Endometrial microvascular endothelial cells (primary cell): Measurements from ENCODE around the gene NDUFV3. TPM values are rescaled to one million over a fixed set of nuclear protein-coding genes. Genes with fewer than 3 reads are reported as not detected.
"Not testable (repeated sequence)": the region's sequence is repeated elsewhere in the genome, so short reads cannot be mapped to it uniquely, and the experiment has no call there.

Source experiments
- in situ Hi-C: cut with HindIII; loops from 2 replicates; pipeline ENCODE4 v1.10.0; 2017; ENCODE audit warnings: low sequenced_read_pairs, low pct_unique_long_range_greater_than_20kb; ENCODE audit errors: inconsistent ontology term
- total RNA-seq: library from RNA; depleted of rRNA; stranded (reverse); fragments of >200 nt; gene quantifications from one replicate; pipeline ENCODE4 v1.2.3, GENCODE V29; 2015; ENCODE audit errors: inconsistent ontology term

Gene NDUFV3
- total RNA-seq, 1 donor from 2014 or later: 62.9 TPM

DNA sequence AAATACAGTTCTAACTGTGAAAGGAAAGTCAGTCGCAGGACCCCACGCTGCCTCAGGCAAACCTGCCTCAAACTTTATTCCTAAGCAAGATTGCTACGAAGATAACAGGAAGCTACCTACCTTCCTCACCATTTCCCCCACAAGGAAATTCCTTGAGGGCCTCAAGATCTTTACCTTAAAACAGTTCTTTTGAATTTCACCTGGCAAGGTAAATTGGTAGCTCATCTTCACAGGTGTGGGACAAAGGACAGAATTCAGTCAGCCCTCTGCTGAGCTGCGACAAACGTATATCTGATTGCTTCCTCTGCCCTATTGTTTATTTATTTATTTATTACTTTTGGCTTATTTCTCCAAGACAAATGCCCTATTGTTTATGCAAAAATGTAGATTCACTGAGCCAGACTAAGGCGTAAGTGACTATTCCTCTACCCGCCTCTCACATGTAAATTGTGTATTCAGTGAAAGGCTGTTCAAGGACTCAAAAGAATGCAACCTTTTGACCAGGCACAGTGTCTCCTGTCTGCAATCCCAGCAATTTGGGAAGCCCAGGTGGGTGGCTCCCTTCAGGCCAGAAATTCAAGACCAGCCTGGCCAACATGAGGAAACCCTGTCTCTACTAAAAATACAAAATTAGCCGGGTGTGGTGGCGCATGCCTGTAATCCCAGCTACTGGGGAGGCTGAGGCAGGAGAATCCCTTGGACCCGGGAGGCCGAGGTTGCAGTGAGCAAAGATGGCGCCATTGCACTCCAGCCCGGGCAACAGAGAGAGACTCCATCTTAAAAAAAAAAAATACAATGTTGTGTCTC lies 63.9 kb downstream of the NDUFV3 start:
- in situ Hi-C loops: no loop called here

- in situ Hi-C loops: not testable (repeated sequence)
Measured at GRCh38 chr21:42958122-42958521, 65.0 kb downstream of the NDUFV3 start.

GRCh38 chr21:42959728-42960127 lies 66.6 kb downstream of the NDUFV3 start:
- in situ Hi-C loops: no loop called here

DNA sequence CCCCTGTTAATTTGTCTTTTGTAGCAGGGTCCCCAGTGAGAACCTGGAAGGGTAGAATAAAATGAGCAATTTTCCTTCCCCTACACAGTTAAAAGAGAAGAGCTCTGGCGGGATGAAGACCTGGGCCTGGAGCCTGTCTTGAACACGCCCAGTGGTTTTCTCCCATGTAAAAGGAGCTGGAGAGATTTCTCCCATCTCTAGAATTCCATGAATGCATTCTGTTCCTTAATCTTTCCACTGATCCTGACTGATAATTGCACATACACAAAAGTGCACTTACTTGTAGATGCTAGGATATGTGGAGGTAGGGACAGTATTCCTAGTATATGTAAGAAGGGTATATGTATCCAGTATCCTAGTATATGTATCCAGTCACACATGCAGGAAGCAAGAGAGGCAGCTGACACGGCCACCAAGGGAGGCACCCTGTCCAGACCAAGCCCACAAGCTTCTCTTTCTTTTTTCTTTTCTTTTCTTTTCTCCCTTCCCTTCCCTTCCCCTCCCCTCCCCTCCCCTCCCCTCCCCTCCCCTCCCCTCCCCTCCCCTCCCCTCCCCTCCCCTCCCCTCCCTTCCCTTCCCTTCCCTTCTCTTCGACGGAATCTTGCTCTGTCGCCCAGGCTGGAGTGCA lies 69.4 kb downstream of the NDUFV3 start:
- in situ Hi-C loops: no loop called here

Other genes starting within 250 kb of the NDUFV3 start
- gene PDE9A, start 239.7 kb upstream of the NDUFV3 start, total RNA-seq: not detected
- 17.7 TPM for gene WDR4, start 13.8 kb upstream of the NDUFV3 start, total RNA-seq
- not detected for gene ERVH48-1, start 32.3 kb downstream of the NDUFV3 start, total RNA-seq
- 24.3 TPM for gene PKNOX1, start 81.3 kb downstream of the NDUFV3 start, total RNA-seq
- gene CBS, start 182.5 kb downstream of the NDUFV3 start, total RNA-seq: 4.6 TPM
- 17.0 TPM for gene U2AF1, start 214.3 kb downstream of the NDUFV3 start, total RNA-seq